ENCODE measurements around the gene C3. TPM values are rescaled to one million over a fixed set of nuclear protein-coding genes. Genes with fewer than 3 reads are reported as not detected.

The C3 gene
- total RNA-seq, 8 experiments from 2014 or later: 0.29 to 441 (median 3.3) TPM; not detected in 1

- in situ Hi-C loops (cut with MboI; ENCODE audit: low pct_unique_long_range_greater_than_20kb in 2 of 9, low sequenced_read_pairs in 9 of 9, unreplicated experiment in 9 of 9): no loop called here
- peak in 2 of 8 experiments; percentile 15 to 26 for ATAC-seq (replicated peaks in 6 of 8)
- WGBS, 10 experiments: 0 to 90% (median 71%) methylated on average over 1 to 5 of the region's 11 CpGs; no CpG with 5 or more reads in 2 of the 10 experiments
Measured at GRCh38 chr19:6705931-6706632, 14.4 kb downstream of the C3 start.

GRCh38 chr19:6700586-6701316, 19.7 kb downstream of the C3 start:
- Histone ChIP-seq H3K4me3 (no peak overlapping the region), H3K4me1 (replicated peaks in 1 of 2) (no peaks in the 10 kb centered on the region), H3K27ac (no peak overlapping the region)
- in situ Hi-C loops (cut with MboI; ENCODE audit: low pct_unique_long_range_greater_than_20kb in 2 of 9, low sequenced_read_pairs in 9 of 9, unreplicated experiment in 9 of 9): no loop called here
- no peak for ATAC-seq (replicated peaks in 6 of 8)
- 35 to 92% (median 72%) methylated on average over 1 to 5 of the region's 8 CpGs; no CpG with 5 or more reads in 1 of the 10 experiments for WGBS, 10 experiments

More at GRCh38 chr19:6705931-6706632, 14.4 kb downstream of the C3 start:
- Histone ChIP-seq H3K27ac (no peak overlapping the region), H3K4me1 (replicated peaks in 1 of 2) (no peaks in the 10 kb centered on the region), H3K4me3 (no peak overlapping the region)

GRCh38 chr19:6699935-6700334, 20.5 kb downstream of the C3 start:
- H3K4me1 ChIP-seq (replicated peaks in 1 of 2): no peaks in the 10 kb centered on the region
- H3K27ac ChIP-seq: no peak overlapping the region
- no peak overlapping the region for H3K4me3 ChIP-seq
- ATAC-seq (replicated peaks in 6 of 8): no peak
- in situ Hi-C loops (cut with MboI; ENCODE audit: low pct_unique_long_range_greater_than_20kb in 2 of 9, low sequenced_read_pairs in 9 of 9, unreplicated experiment in 9 of 9): no loop called here

GRCh38 chr19:6697291-6697690, 23.2 kb downstream of the C3 start:
- H3K4me1 ChIP-seq (replicated peaks in 1 of 2): no peaks in the 10 kb centered on the region
- no peak overlapping the region for H3K4me3 ChIP-seq
- H3K27ac ChIP-seq: no peak overlapping the region
- in situ Hi-C loops (cut with MboI; ENCODE audit: low pct_unique_long_range_greater_than_20kb in 2 of 9, low sequenced_read_pairs in 9 of 9, unreplicated experiment in 9 of 9): no loop called here
- 58 to 100% (median 86%) methylated on average over 1 to 10 of the region's 13 CpGs; no CpG with 5 or more reads in 4 of the 10 experiments for WGBS, 10 experiments
- no peak for ATAC-seq (replicated peaks in 6 of 8)

- in situ Hi-C loops (cut with MboI; ENCODE audit: low pct_unique_long_range_greater_than_20kb in 2 of 9, low sequenced_read_pairs in 9 of 9, unreplicated experiment in 9 of 9): no loop called here
Measured at GRCh38 chr19:6696239-6696820, 24.1 kb downstream of the C3 start.

GRCh38 chr19:6694147-6694815, 26.2 kb downstream of the C3 start:
- in situ Hi-C loops (cut with MboI; ENCODE audit: low pct_unique_long_range_greater_than_20kb in 2 of 9, low sequenced_read_pairs in 9 of 9, unreplicated experiment in 9 of 9): no loop called here
- H3K4me3 ChIP-seq: no peak overlapping the region
- no peaks in the 10 kb centered on the region for H3K4me1 ChIP-seq (replicated peaks in 1 of 2)
- H3K27ac ChIP-seq: no peak overlapping the region
- ATAC-seq (replicated peaks in 6 of 8): peak in 2 of 8 experiments; percentile 11 to 35
- 100% methylated on average over 1 to 2 of the region's 25 CpGs; no CpG with 5 or more reads in 8 of the 10 experiments for WGBS, 10 experiments

More at GRCh38 chr19:6696239-6696820, 24.1 kb downstream of the C3 start:
- 33 to 100% (median 63%) methylated on average over 1 to 5 of the region's 18 CpGs; no CpG with 5 or more reads in 6 of the 10 experiments for WGBS, 10 experiments
- H3K27ac ChIP-seq: no peak overlapping the region
- H3K4me3 ChIP-seq: no peak overlapping the region
- H3K4me1 ChIP-seq (replicated peaks in 1 of 2): no peaks in the 10 kb centered on the region
- no peak for ATAC-seq (replicated peaks in 6 of 8)

GRCh38 chr19:6693681-6694080, 26.8 kb downstream of the C3 start:
- no peaks in the 10 kb centered on the region for H3K4me1 ChIP-seq (replicated peaks in 1 of 2)
- no peak overlapping the region for H3K4me3 ChIP-seq
- ATAC-seq (replicated peaks in 6 of 8): peak in 1 of 8 experiments; percentile 11
- no CpG with 5 or more reads among the region's 7 CpGs for WGBS, 10 experiments
- in situ Hi-C loops (cut with MboI; ENCODE audit: low pct_unique_long_range_greater_than_20kb in 2 of 9, low sequenced_read_pairs in 9 of 9, unreplicated experiment in 9 of 9): no loop called here
- no peak overlapping the region for H3K27ac ChIP-seq

GRCh38 chr19:6693056-6693471, 27.4 kb downstream of the C3 start:
- no peak for ATAC-seq (replicated peaks in 6 of 8)
- in situ Hi-C loops (cut with MboI; ENCODE audit: low pct_unique_long_range_greater_than_20kb in 2 of 9, low sequenced_read_pairs in 9 of 9, unreplicated experiment in 9 of 9): no loop called here
- Histone ChIP-seq H3K4me1 (replicated peaks in 1 of 2) (no peaks in the 10 kb centered on the region), H3K4me3 (no peak overlapping the region), H3K27ac (no peak overlapping the region)
- whole genome bisulfite sequencing, 10 experiments: 66 to 100% (median 80%) methylated on average over 1 to 7 of the region's 13 CpGs; no CpG with 5 or more reads in 5 of the 10 experiments

- ATAC-seq (replicated peaks in 6 of 8): no peak
- in situ Hi-C loops (cut with MboI; ENCODE audit: low pct_unique_long_range_greater_than_20kb in 2 of 9, low sequenced_read_pairs in 9 of 9, unreplicated experiment in 9 of 9): no loop called here
- 75 to 100% (median 80%) methylated on average over 1 to 7 of the region's 10 CpGs; no CpG with 5 or more reads in 5 of the 10 experiments for WGBS, 10 experiments
Measured at GRCh38 chr19:6692027-6692426, 28.4 kb downstream of the C3 start.

GRCh38 chr19:6691342-6691741, 29.1 kb downstream of the C3 start:
- no peak overlapping the region for H3K27ac ChIP-seq
- H3K4me1 ChIP-seq (replicated peaks in 1 of 2): no peaks in the 10 kb centered on the region
- no peak overlapping the region for H3K4me3 ChIP-seq
- WGBS, 10 experiments: 80 to 100% (median 88%) methylated on average over 1 to 8 of the region's 8 CpGs; no CpG with 5 or more reads in 5 of the 10 experiments
- in situ Hi-C loops (cut with MboI; ENCODE audit: low pct_unique_long_range_greater_than_20kb in 2 of 9, low sequenced_read_pairs in 9 of 9, unreplicated experiment in 9 of 9): no loop called here
- ATAC-seq (replicated peaks in 6 of 8): no peak

More at GRCh38 chr19:6692027-6692426, 28.4 kb downstream of the C3 start:
- Histone ChIP-seq H3K27ac (no peak overlapping the region), H3K4me3 (no peak overlapping the region), H3K4me1 (replicated peaks in 1 of 2) (no peaks in the 10 kb centered on the region)

- Histone ChIP-seq H3K4me3 (no peak overlapping the region), H3K27ac (no peak overlapping the region), H3K4me1 (replicated peaks in 1 of 2) (no peaks in the 10 kb centered on the region)
- no peak for ATAC-seq (replicated peaks in 6 of 8)
- in situ Hi-C loops (cut with MboI; ENCODE audit: low pct_unique_long_range_greater_than_20kb in 2 of 9, low sequenced_read_pairs in 9 of 9, unreplicated experiment in 9 of 9): no loop called here
- 53 to 100% (median 80%) methylated on average over 1 to 9 of the region's 11 CpGs; no CpG with 5 or more reads in 1 of the 10 experiments for WGBS, 10 experiments
Measured at GRCh38 chr19:6690160-6690885, 30.1 kb downstream of the C3 start.

- no peak overlapping the region for H3K4me3 ChIP-seq
- no peak overlapping the region for H3K27ac ChIP-seq
- H3K4me1 ChIP-seq (replicated peaks in 1 of 2): no peaks in the 10 kb centered on the region
- 0 to 93% (median 58%) methylated on average over 1 to 5 of the region's 5 CpGs for WGBS, 10 experiments
- ATAC-seq (replicated peaks in 6 of 8): no peak
- in situ Hi-C loops (cut with MboI; ENCODE audit: low pct_unique_long_range_greater_than_20kb in 2 of 9, low sequenced_read_pairs in 9 of 9, unreplicated experiment in 9 of 9): no loop called here
Measured at GRCh38 chr19:6687114-6687513, 33.3 kb downstream of the C3 start.
